HEK293 (cell line): Measurements from ENCODE around the gene KLHL30.

Source experiments
- CTCF ChIA-PET: fragments of 350-600 bp; formaldehyde crosslinking; extraction: SDS; loops from one replicate; lab custom pipeline; 2021; ENCODE audit warnings: antibody characterized with exemption; lab: Yijun Ruan, JAX
- POLR2A ChIA-PET: fragments of 300-600 bp; formaldehyde crosslinking; extraction: SDS; loops from one replicate; lab custom pipeline; 2020; ENCODE audit warnings: antibody characterized with exemption, inconsistent platforms; lab: Yijun Ruan, JAX
- H3K27ac ChIP-seq: fragments of 200-500 bp; sonication (Bioruptor generic); 2 replicates; pipeline ENCODE4 v1.5.1; 2014; ENCODE audit warnings: low read depth, low read length, control low read depth, inconsistent platforms; ENCODE audit errors: extremely low read depth
- H3K36me3 ChIP-seq, 2 experiments: fragments of 200-500 bp in 1 of 2; sonication (Bioruptor generic) in 1 of 2; 1 replicate in 1 of 2; 2 replicates in 1 of 2; pipeline ENCODE4 v1.5.1; 2014 to 2017; ENCODE audit warnings: inconsistent platforms in 2 of 2, low read length in 2 of 2; ENCODE audit not compliant: control insufficient read depth in 2 of 2, insufficient read depth in 1 of 2
- H3K4me1 ChIP-seq: fragments of 200-500 bp; sonication (Bioruptor generic); 2 replicates; pipeline ENCODE4 v1.5.1; 2014; ENCODE audit warnings: mild to moderate bottlenecking, low read length, inconsistent platforms; ENCODE audit not compliant: control insufficient read depth, insufficient read depth
- H3K4me3 ChIP-seq: 2 replicates; pipeline ENCODE4 v1.5.1; 2011; ENCODE audit warnings: low read depth, mild to moderate bottlenecking, control low read depth, low read length, moderate library complexity
- H3K9me3 ChIP-seq: fragments of 200-500 bp; sonication (Bioruptor generic); 2 replicates; pipeline ENCODE4 v1.5.1; 2014; ENCODE audit warnings: low read depth, low read length, inconsistent platforms; ENCODE audit not compliant: control insufficient read depth, insufficient read depth
- HOXA7 ChIP-seq: sonication (generic); formaldehyde crosslinking; IDR thresholded peaks from 2 replicates; pipeline ENCODE4 v1.8.1; 2022; ENCODE audit warnings: missing genetic modification reagents, borderline replicate concordance
- KLF1 ChIP-seq: fragments of 450-650 bp; formaldehyde crosslinking; IDR thresholded peaks from 2 replicates; pipeline ENCODE4 v1.5.1; 2016; ENCODE audit warnings: missing biosample characterization, missing genetic modification characterization
- REPIN1 ChIP-seq: fragments of 450-650 bp; formaldehyde crosslinking; IDR thresholded peaks from 2 replicates; pipeline ENCODE4 v1.5.1; 2017; ENCODE audit warnings: missing biosample characterization, missing genetic modification characterization, low read depth
- SP7 ChIP-seq: fragments of 450-650 bp; formaldehyde crosslinking; IDR thresholded peaks from 2 replicates; pipeline ENCODE4 v1.5.1; 2016; ENCODE audit warnings: missing biosample characterization, missing genetic modification characterization
- YY1 ChIP-seq: fragments of 450-650 bp; formaldehyde crosslinking; IDR thresholded peaks from 2 replicates; pipeline ENCODE4 v1.5.1; 2018; ENCODE audit warnings: missing biosample characterization, missing genetic modification characterization
- YY2 ChIP-seq: fragments of 450-650 bp; formaldehyde crosslinking; IDR thresholded peaks from 2 replicates; pipeline ENCODE4 v1.5.1; 2016; ENCODE audit warnings: missing biosample characterization, missing genetic modification characterization
- ZNF202 ChIP-seq: fragments of 450-650 bp; formaldehyde crosslinking; IDR thresholded peaks from 2 replicates; pipeline ENCODE4 v1.5.1; 2016; ENCODE audit warnings: missing biosample characterization, missing genetic modification characterization, borderline replicate concordance
- ZNF341 ChIP-seq: fragments of 450-650 bp; formaldehyde crosslinking; IDR thresholded peaks from 2 replicates; pipeline ENCODE4; 2016; ENCODE audit warnings: low read depth, missing biosample characterization, missing genetic modification characterization
- ZNF585B ChIP-seq: fragments of 450-650 bp; formaldehyde crosslinking; IDR thresholded peaks from 2 replicates; pipeline ENCODE4 v1.5.1; 2016; ENCODE audit warnings: missing biosample characterization, missing genetic modification characterization
- ZNF677 ChIP-seq: fragments of 450-650 bp; IDR thresholded peaks from 2 replicates; pipeline ENCODE4 v1.5.0; 2018; ENCODE audit warnings: missing biosample characterization, mild to moderate bottlenecking, missing genetic modification characterization, moderate library complexity
- ZNF747 ChIP-seq: fragments of 450-650 bp; formaldehyde crosslinking; IDR thresholded peaks from 2 replicates; pipeline ENCODE4 v1.5.1; 2016; ENCODE audit warnings: missing biosample characterization, missing genetic modification characterization
- ZNF791 ChIP-seq: fragments of 450-650 bp; formaldehyde crosslinking; IDR thresholded peaks from 2 replicates; pipeline ENCODE4 v1.5.1; 2016; ENCODE audit warnings: missing biosample characterization, missing genetic modification characterization
- TF ChIP-seq, protein P1 (sequence below): fragments of 450-650 bp; formaldehyde crosslinking; IDR thresholded peaks from 2 replicates; pipeline ENCODE4 v1.5.1; 2017; ENCODE audit warnings: missing biosample characterization, missing genetic modification characterization
- TF ChIP-seq, protein P2 (sequence below): fragments of 450-650 bp; formaldehyde crosslinking; conservative IDR thresholded peaks from 2 replicates; pipeline ENCODE4 v1.5.1; 2016; ENCODE audit warnings: low read depth, missing biosample characterization, missing genetic modification characterization
- TF ChIP-seq, protein P3 (sequence below): fragments of 450-650 bp; formaldehyde crosslinking; IDR thresholded peaks from 2 replicates; pipeline ENCODE4 v1.5.1; 2016; ENCODE audit warnings: missing biosample characterization, missing genetic modification characterization, borderline replicate concordance
- TF ChIP-seq, protein P4 (sequence below): fragments of 450-650 bp; formaldehyde crosslinking; IDR thresholded peaks from 2 replicates; pipeline ENCODE4 v1.5.1; 2016; ENCODE audit warnings: missing biosample characterization, missing genetic modification characterization

KLHL30 gene

DNA sequence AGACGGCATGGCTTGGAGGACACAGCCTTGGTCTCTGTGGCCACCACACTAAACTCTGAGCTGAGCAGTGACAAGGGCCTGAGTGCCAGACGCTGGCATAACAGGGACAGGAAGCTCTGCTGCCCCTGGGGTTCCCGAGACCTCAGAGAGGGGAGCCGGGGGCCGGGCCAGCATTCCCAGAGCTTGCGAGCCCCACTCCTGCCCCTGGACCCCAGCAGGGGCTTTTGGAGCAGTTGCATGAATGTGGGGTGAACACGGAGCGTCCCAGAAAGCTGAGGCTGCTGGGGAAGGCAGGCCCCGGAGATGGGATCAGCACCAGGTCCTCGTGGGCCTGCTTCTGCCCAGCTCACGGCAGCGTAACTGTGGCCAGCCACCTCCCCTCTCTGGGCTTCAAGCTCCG lies 12.7 kb downstream of the KLHL30 start:
- Histone ChIP-seq H3K4me3 (no peak overlapping the region), H3K36me3 (no peaks in the 10 kb centered on the region), H3K9me3 (no peaks in the 10 kb centered on the region), H3K27ac (no peak overlapping the region), H3K4me1 (no peaks in the 10 kb centered on the region)
- TF ChIP-seq REPIN1: no peak
- TF ChIP-seq, protein P1, sequence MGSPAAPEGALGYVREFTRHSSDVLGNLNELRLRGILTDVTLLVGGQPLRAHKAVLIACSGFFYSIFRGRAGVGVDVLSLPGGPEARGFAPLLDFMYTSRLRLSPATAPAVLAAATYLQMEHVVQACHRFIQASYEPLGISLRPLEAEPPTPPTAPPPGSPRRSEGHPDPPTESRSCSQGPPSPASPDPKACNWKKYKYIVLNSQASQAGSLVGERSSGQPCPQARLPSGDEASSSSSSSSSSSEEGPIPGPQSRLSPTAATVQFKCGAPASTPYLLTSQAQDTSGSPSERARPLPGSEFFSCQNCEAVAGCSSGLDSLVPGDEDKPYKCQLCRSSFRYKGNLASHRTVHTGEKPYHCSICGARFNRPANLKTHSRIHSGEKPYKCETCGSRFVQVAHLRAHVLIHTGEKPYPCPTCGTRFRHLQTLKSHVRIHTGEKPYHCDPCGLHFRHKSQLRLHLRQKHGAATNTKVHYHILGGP (tag by site-specific recombination): no peak
- TF ChIP-seq, protein P2, sequence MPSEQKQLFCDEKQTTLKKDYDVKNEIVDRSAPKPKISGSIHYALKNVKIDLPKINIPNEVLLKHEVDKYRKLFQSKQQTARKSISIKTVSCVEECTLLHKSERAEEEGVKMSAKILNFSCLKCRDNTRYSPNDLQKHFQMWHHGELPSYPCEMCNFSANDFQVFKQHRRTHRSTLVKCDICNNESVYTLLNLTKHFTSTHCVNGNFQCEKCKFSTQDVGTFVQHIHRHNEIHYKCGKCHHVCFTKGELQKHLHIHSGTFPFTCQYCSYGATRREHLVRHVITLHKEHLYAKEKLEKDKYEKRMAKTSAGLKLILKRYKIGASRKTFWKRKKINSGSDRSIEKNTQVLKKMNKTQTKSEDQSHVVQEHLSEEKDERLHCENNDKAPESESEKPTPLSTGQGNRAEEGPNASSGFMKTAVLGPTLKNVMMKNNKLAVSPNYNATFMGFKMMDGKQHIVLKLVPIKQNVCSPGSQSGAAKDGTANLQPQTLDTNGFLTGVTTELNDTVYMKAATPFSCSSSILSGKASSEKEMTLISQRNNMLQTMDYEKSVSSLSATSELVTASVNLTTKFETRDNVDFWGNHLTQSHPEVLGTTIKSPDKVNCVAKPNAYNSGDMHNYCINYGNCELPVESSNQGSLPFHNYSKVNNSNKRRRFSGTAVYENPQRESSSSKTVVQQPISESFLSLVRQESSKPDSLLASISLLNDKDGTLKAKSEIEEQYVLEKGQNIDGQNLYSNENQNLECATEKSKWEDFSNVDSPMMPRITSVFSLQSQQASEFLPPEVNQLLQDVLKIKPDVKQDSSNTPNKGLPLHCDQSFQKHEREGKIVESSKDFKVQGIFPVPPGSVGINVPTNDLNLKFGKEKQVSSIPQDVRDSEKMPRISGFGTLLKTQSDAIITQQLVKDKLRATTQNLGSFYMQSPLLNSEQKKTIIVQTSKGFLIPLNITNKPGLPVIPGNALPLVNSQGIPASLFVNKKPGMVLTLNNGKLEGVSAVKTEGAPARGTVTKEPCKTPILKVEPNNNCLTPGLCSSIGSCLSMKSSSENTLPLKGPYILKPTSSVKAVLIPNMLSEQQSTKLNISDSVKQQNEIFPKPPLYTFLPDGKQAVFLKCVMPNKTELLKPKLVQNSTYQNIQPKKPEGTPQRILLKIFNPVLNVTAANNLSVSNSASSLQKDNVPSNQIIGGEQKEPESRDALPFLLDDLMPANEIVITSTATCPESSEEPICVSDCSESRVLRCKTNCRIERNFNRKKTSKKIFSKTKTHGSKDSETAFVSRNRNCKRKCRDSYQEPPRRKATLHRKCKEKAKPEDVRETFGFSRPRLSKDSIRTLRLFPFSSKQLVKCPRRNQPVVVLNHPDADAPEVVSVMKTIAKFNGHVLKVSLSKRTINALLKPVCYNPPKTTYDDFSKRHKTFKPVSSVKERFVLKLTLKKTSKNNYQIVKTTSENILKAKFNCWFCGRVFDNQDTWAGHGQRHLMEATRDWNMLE (tag by site-specific recombination): no peak
- no peak for TF ChIP-seq ZNF747 (tag by site-specific recombination)
- TF ChIP-seq, protein P3, sequence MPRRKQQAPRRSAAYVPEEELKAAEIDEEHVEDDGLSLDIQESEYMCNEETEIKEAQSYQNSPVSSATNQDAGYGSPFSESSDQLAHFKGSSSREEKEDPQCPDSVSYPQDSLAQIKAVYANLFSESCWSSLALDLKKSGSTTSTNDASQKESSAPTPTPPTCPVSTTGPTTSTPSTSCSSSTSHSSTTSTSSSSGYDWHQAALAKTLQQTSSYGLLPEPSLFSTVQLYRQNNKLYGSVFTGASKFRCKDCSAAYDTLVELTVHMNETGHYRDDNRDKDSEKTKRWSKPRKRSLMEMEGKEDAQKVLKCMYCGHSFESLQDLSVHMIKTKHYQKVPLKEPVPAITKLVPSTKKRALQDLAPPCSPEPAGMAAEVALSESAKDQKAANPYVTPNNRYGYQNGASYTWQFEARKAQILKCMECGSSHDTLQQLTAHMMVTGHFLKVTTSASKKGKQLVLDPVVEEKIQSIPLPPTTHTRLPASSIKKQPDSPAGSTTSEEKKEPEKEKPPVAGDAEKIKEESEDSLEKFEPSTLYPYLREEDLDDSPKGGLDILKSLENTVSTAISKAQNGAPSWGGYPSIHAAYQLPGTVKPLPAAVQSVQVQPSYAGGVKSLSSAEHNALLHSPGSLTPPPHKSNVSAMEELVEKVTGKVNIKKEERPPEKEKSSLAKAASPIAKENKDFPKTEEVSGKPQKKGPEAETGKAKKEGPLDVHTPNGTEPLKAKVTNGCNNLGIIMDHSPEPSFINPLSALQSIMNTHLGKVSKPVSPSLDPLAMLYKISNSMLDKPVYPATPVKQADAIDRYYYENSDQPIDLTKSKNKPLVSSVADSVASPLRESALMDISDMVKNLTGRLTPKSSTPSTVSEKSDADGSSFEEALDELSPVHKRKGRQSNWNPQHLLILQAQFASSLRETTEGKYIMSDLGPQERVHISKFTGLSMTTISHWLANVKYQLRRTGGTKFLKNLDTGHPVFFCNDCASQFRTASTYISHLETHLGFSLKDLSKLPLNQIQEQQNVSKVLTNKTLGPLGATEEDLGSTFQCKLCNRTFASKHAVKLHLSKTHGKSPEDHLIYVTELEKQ (tag by site-specific recombination): no peak
- no peak for TF ChIP-seq YY1 (tag by site-specific recombination)
- no peak for TF ChIP-seq ZNF791
- ChIA-PET POLR2A (no interaction called here), CTCF (interaction anchor here (0.7 kb wide), 1 partner anchor 45 kb away, joined by 3 read pairs; no protein-coding TSS in a partner anchor)

DNA sequence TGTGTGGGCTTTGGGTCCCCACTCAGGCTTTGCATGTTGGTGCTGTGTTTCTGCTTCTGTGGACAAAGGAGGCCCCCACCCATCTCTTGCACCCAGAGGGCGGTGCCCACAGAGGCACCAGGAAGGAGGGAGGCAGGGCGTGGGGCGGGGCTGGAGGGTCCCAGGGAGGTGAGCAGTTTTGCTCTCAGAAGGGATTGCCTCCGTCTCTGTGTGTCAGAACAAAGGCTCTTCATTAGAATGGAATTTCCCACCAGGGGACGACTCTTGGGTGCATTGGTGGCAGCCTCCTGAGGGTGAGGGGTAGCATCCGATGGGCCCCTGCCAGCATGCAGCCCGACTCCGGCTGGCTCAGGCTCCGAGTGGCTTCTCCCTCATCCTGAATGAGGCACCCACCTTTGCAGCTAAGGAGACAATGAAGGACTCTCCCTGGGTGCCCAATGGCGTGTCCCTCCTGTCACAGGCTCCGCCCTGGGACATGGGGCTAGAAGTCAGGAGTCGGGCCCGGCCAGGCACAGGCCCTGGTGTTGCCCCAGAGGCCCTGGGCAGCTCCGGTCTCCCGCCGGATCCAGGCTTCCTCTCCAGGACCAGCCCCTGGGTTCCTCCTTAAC lies 13.3 kb downstream of the KLHL30 start:
- H3K4me3 ChIP-seq: no peak overlapping the region
- no peak for TF ChIP-seq YY2 (tag by site-specific recombination)
- TF ChIP-seq ZNF202 (tag by site-specific recombination): no peak
- TF ChIP-seq, protein P4, sequence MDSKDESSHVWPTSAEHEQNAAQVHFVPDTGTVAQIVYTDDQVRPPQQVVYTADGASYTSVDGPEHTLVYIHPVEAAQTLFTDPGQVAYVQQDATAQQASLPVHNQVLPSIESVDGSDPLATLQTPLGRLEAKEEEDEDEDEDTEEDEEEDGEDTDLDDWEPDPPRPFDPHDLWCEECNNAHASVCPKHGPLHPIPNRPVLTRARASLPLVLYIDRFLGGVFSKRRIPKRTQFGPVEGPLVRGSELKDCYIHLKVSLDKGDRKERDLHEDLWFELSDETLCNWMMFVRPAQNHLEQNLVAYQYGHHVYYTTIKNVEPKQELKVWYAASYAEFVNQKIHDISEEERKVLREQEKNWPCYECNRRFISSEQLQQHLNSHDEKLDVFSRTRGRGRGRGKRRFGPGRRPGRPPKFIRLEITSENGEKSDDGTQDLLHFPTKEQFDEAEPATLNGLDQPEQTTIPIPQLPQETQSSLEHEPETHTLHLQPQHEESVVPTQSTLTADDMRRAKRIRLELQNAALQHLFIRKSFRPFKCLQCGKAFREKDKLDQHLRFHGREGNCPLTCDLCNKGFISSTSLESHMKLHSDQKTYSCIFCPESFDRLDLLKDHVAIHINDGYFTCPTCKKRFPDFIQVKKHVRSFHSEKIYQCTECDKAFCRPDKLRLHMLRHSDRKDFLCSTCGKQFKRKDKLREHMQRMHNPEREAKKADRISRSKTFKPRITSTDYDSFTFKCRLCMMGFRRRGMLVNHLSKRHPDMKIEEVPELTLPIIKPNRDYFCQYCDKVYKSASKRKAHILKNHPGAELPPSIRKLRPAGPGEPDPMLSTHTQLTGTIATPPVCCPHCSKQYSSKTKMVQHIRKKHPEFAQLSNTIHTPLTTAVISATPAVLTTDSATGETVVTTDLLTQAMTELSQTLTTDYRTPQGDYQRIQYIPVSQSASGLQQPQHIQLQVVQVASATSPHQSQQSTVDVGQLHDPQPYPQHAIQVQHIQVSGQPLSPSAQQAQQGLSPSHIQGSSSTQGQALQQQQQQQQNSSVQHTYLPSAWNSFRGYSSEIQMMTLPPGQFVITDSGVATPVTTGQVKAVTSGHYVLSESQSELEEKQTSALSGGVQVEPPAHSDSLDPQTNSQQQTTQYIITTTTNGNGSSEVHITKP (tag by site-specific recombination): peak; percentile 59
- TF ChIP-seq ZNF585B (tag by site-specific recombination): no peak
- no peak for TF ChIP-seq SP7
- TF ChIP-seq ZNF341 (tag by site-specific recombination): no peak
- no peak for TF ChIP-seq ZNF677
- TF ChIP-seq KLF1: 0 out of 2 replicates have a peak, but pooled peaks have one; percentile 13
- no peak for TF ChIP-seq HOXA7
- TF ChIP-seq, all 188 proteins: peak for 2
- H3K9me3 ChIP-seq: no peaks in the 10 kb centered on the region
- H3K36me3 ChIP-seq: no peaks in the 10 kb centered on the region
- CTCF ChIA-PET: interaction anchor here (0.7 kb wide), 1 partner anchor 45 kb away, joined by 3 read pairs; no protein-coding TSS in a partner anchor
- H3K27ac ChIP-seq: no peak overlapping the region
- H3K4me1 ChIP-seq: no peaks in the 10 kb centered on the region
- POLR2A ChIA-PET: no interaction called here
